H1 (cell line): ENCODE data around the gene ZFPL1. TPM values are rescaled to one million over a fixed set of nuclear protein-coding genes. Genes with fewer than 3 reads are reported as not detected.

Source experiments
- CTCF ChIA-PET: fragments of 300-600 bp; sonication (Branson Sonifier 250); formaldehyde crosslinking; loops from one replicate; lab custom pipeline; 2021; ENCODE audit not compliant: partially characterized antibody; lab: Charles Lee
- POLR2A ChIA-PET: fragments of 300-600 bp; sonication (Branson Sonifier 250); formaldehyde crosslinking; loops from one replicate; lab custom pipeline; 2021; ENCODE audit warnings: inconsistent platforms; ENCODE audit not compliant: partially characterized antibody; lab: Charles Lee
- DNase-seq, 2 experiments: peaks; one replicate each; pipeline versions ENCODE4 v3.0.0 to v3.0.0-alpha.2; 2010 to 2022; ENCODE audit warnings: low spot score in 2 of 2, low read depth in 1 of 2, mixed read lengths in 1 of 2
- FAIRE-seq: peaks from 2 replicates; lab custom pipeline; 2011; peaks lifted over from hg19 to GRCh38; lab: Jason Lieb, UNC
- H2AFZ ChIP-seq: 2 replicates; pipeline ENCODE4 v1.8.1; 2012; ENCODE audit warnings: low read length, inconsistent platforms
- H2AK5ac ChIP-seq: 2 replicates; pipeline ENCODE4 v1.6.1; 2013; ENCODE audit warnings: low read depth, low read length
- H2BK120ac ChIP-seq: replicated peaks from 2 replicates; pipeline ENCODE3; 2013; ENCODE audit warnings: low read depth, low read length, inconsistent platforms
- H2BK12ac ChIP-seq: 2 replicates; pipeline ENCODE4 v1.6.1; 2013; ENCODE audit warnings: low read depth, low read length
- H2BK15ac ChIP-seq: 2 replicates; pipeline ENCODE4 v1.6.1; 2013; ENCODE audit warnings: low read length
- H2BK20ac ChIP-seq: 2 replicates; pipeline ENCODE4 v1.6.1; 2013; ENCODE audit warnings: low read length
- H2BK5ac ChIP-seq: 2 replicates; pipeline ENCODE4 v1.6.1; 2013; ENCODE audit warnings: low read depth, low read length
- H3K14ac ChIP-seq: 2 replicates; pipeline ENCODE4 v1.6.1; 2013; ENCODE audit warnings: inconsistent platforms; ENCODE audit not compliant: insufficient read length
- H3K18ac ChIP-seq: 2 replicates; pipeline ENCODE4 v1.6.1; 2013; ENCODE audit warnings: low read length; ENCODE audit errors: extremely low read depth
- H3K23ac ChIP-seq: 2 replicates; pipeline ENCODE4 v1.6.1; 2013; ENCODE audit warnings: inconsistent platforms; ENCODE audit not compliant: insufficient read length
- H3K23me2 ChIP-seq: 2 replicates; pipeline ENCODE4 v1.6.1; 2013; ENCODE audit warnings: low read depth, low read length
- H3K27ac ChIP-seq: 2 replicates; pipeline ENCODE4 v1.6.1; 2011; ENCODE audit warnings: low read depth, low read length, inconsistent platforms
- H3K27me3 ChIP-seq, 4 experiments: replicated peaks in 1 of 4; 1 replicate in 1 of 4; 2 replicates in 3 of 4; pipeline versions ENCODE4 v1.6.1 to v1.8.1; 2011 to 2013; ENCODE audit warnings: low read length in 3 of 4, mild to moderate bottlenecking in 3 of 4, inconsistent platforms in 2 of 4, mixed read lengths in 2 of 4, moderate library complexity in 1 of 4; ENCODE audit not compliant: control insufficient read depth in 3 of 4, insufficient read depth in 3 of 4; ENCODE audit errors: extremely low read depth in 1 of 4
- H3K36me3 ChIP-seq, 4 experiments: 2 replicates each; pipeline versions ENCODE4 v1.6.1 to v1.8.1; 2011 to 2013; ENCODE audit warnings: mild to moderate bottlenecking in 4 of 4, low read length in 3 of 4, moderate library complexity in 2 of 4, control low read depth in 1 of 4, inconsistent platforms in 1 of 4; ENCODE audit not compliant: insufficient read depth in 4 of 4, control insufficient read depth in 2 of 4
- H3K4ac ChIP-seq: replicated peaks from 2 replicates; pipeline ENCODE3; 2013; ENCODE audit warnings: low read length, low read depth, mixed read lengths, inconsistent platforms; ENCODE audit not compliant: insufficient read length
- H3K4me1 ChIP-seq, 4 experiments: replicated peaks in 1 of 4; 1 replicate in 1 of 4; 2 replicates in 3 of 4; pipeline versions ENCODE4 v1.6.1 to v1.8.1; 2011 to 2013; ENCODE audit warnings: low read length in 3 of 4, inconsistent platforms in 2 of 4, mixed read lengths in 1 of 4; ENCODE audit not compliant: insufficient read depth in 4 of 4, control insufficient read depth in 3 of 4
- H3K4me2 ChIP-seq, 2 experiments: 2 replicates each; pipeline versions ENCODE4 v1.6.1 to v1.8.1; 2011 to 2013; ENCODE audit warnings: low read depth in 2 of 2, low read length in 2 of 2, control low read depth in 1 of 2, inconsistent platforms in 1 of 2, mild to moderate bottlenecking in 1 of 2; ENCODE audit not compliant: insufficient read depth in 1 of 2
- H3K4me3 ChIP-seq, 4 experiments: fragments of 200-600, 300-600 bp in 1 of 4; sonication (generic), shearing (Covaris generic), sonication (Bioruptor Twin) in 1 of 4; 2 replicates each; pipeline versions ENCODE4 v1.5.1 to v1.8.1; 2011 to 2016; ENCODE audit warnings: low read length in 4 of 4, low read depth in 3 of 4, control low read depth in 2 of 4, inconsistent platforms in 2 of 4, mild to moderate bottlenecking in 2 of 4, mixed read lengths in 1 of 4, moderate library complexity in 1 of 4; ENCODE audit not compliant: insufficient read depth in 2 of 4; ENCODE audit errors: extremely low read depth in 1 of 4
- H3K56ac ChIP-seq: replicated peaks from 2 replicates; pipeline ENCODE3; 2013; ENCODE audit warnings: low read depth, mild to moderate bottlenecking, mixed read lengths, low read length, inconsistent platforms; ENCODE audit not compliant: insufficient read length
- H3K79me1 ChIP-seq: 2 replicates; pipeline ENCODE4 v1.6.1; 2013; ENCODE audit warnings: low read depth, low read length, control low read depth
- H3K79me2 ChIP-seq, 2 experiments: 2 replicates each; pipeline versions ENCODE4 v1.6.1 to v1.8.1; 2012 to 2013; ENCODE audit warnings: low read length in 2 of 2, mild to moderate bottlenecking in 2 of 2, inconsistent platforms in 1 of 2; ENCODE audit not compliant: insufficient read depth in 2 of 2, control insufficient read depth in 1 of 2
- H3K9ac ChIP-seq, 4 experiments: replicated peaks in 1 of 4; 1 replicate in 1 of 4; 2 replicates in 3 of 4; pipeline versions ENCODE4 v1.6.1 to v1.8.1; 2011 to 2013; ENCODE audit warnings: low read depth in 3 of 4, low read length in 3 of 4, control low read depth in 2 of 4, mild to moderate bottlenecking in 2 of 4, moderate library complexity in 2 of 4, inconsistent platforms in 1 of 4; ENCODE audit errors: extremely low read depth in 1 of 4
- H3K9me3 ChIP-seq, 2 experiments: 2 replicates each; pipeline versions ENCODE4 v1.6.1 to v1.8.1; 2012 to 2013; ENCODE audit warnings: mild to moderate bottlenecking in 2 of 2, moderate library complexity in 2 of 2, control low read depth in 1 of 2, inconsistent platforms in 1 of 2, low read depth in 1 of 2, low read length in 1 of 2, mixed read lengths in 1 of 2; ENCODE audit not compliant: insufficient read depth in 2 of 2
- H4K20me1 ChIP-seq, 2 experiments: replicated peaks in 1 of 2; 2 replicates each; pipeline versions ENCODE3 to v1.8.1; 2011 to 2013; ENCODE audit warnings: inconsistent platforms in 2 of 2, low read length in 2 of 2, mild to moderate bottlenecking in 1 of 2; ENCODE audit not compliant: insufficient read depth in 2 of 2, control insufficient read depth in 1 of 2
- H4K5ac ChIP-seq: 2 replicates; pipeline ENCODE4 v1.6.1; 2013; ENCODE audit warnings: low read length, low read depth, mixed read lengths, inconsistent platforms; ENCODE audit not compliant: insufficient read length
- H4K8ac ChIP-seq: 2 replicates; pipeline ENCODE4 v1.8.0; 2013; ENCODE audit warnings: mild to moderate bottlenecking, moderate library complexity, low read length, inconsistent platforms; ENCODE audit not compliant: insufficient read depth; ENCODE audit errors: extremely low read depth
- H4K91ac ChIP-seq: replicated peaks from 2 replicates; pipeline ENCODE3; 2013; ENCODE audit warnings: low read length, mixed read lengths, inconsistent platforms; ENCODE audit not compliant: insufficient read length
- CTCF ChIP-seq, 3 experiments: IDR thresholded peaks; 1 replicate in 2 of 3; 2 replicates in 1 of 3; pipeline versions ENCODE4 v1.5.1 to v1.6.1; 2011; ENCODE audit warnings: low read length in 3 of 3, mild to moderate bottlenecking in 3 of 3, inconsistent platforms in 2 of 3, low read depth in 1 of 3, moderate library complexity in 1 of 3; ENCODE audit not compliant: insufficient read depth in 1 of 3; ENCODE audit errors: control extremely low read depth in 1 of 3
- EGR1 ChIP-seq: IDR thresholded peaks from 2 replicates; pipeline ENCODE4 v1.6.1; 2011; ENCODE audit warnings: low read depth, low read length, borderline replicate concordance
- GABPA ChIP-seq: IDR thresholded peaks from 2 replicates; pipeline ENCODE4 v1.6.1; 2011; ENCODE audit warnings: mild to moderate bottlenecking, low read length, moderate library complexity, borderline replicate concordance; ENCODE audit not compliant: insufficient read depth
- JUND ChIP-seq: IDR thresholded peaks from 2 replicates; pipeline ENCODE4 v1.6.1; 2011; ENCODE audit warnings: mild to moderate bottlenecking, improper control_type of control experiment, low read length
- POU5F1 ChIP-seq: IDR thresholded peaks from 2 replicates; pipeline ENCODE4 v1.6.1; 2011; ENCODE audit warnings: low read depth, mild to moderate bottlenecking, low read length, moderate library complexity
- RAD21 ChIP-seq, 2 experiments: IDR thresholded peaks in 1 of 2; conservative IDR thresholded peaks in 1 of 2; 2 replicates each; pipeline ENCODE4 v1.6.1; 2011; ENCODE audit warnings: low read depth in 2 of 2, low read length in 2 of 2, improper control_type of control experiment in 1 of 2, inconsistent platforms in 1 of 2, mild to moderate bottlenecking in 1 of 2, moderate library complexity in 1 of 2
- SIX5 ChIP-seq: IDR thresholded peaks from 2 replicates; pipeline ENCODE4 v1.6.1; 2011; ENCODE audit warnings: mild to moderate bottlenecking, low read depth, low read length
- TAF1 ChIP-seq: IDR thresholded peaks from 2 replicates; pipeline ENCODE4 v1.6.1; 2011; ENCODE audit warnings: mild to moderate bottlenecking, low read depth, low read length
- TBP ChIP-seq: IDR thresholded peaks from 2 replicates; pipeline ENCODE4 v1.6.1; 2011; ENCODE audit warnings: low read depth, low read length, improper control_type of control experiment
- WGBS, 2 experiments: shearing (Covaris generic) in 1 of 2; methylation state at CpG; one replicate each; pipeline versions ENCODE4 v1.1.6 to v1.1.7; 2013 to 2015; ENCODE audit warnings: low lambda C conversion rate in 2 of 2, mixed read lengths in 2 of 2, inconsistent platforms in 1 of 2, low coverage in 1 of 2, missing lambda C conversion rate in 1 of 2; ENCODE audit not compliant: insufficient replicate concordance in 2 of 2, insufficient coverage in 1 of 2, insufficient read length in 1 of 2; ENCODE audit errors: extremely low coverage in 1 of 2, missing lambda C conversion rate in 1 of 2; 5-methylcytosine and 5-hydroxymethylcytosine counted together
- polyA plus RNA-seq, 7 experiments: library from polyadenylated mRNA; depleted of rRNA in 3 of 7; stranded (reverse) in 5 of 7; unstranded in 2 of 7; fragments of >200 nt in 5 of 7; fragments of 200-250 nt in 2 of 7; gene quantifications; 1 replicate in 5 of 7; 2 replicates in 1 of 7; 4 replicates in 1 of 7; pipeline versions ENCODE4 v1.2.1 to v1.2.3, GENCODE V29; 2011 to 2013; ENCODE audit warnings: missing spikeins in 2 of 7, mixed read lengths in 2 of 7
- total RNA-seq: library from RNA; stranded (reverse); fragmentation: NEBNext Ultra II Directional; extraction: Animal tissue kit (Norgen Biotek cat#: 25700); gene quantifications from 2 replicates; pipeline ENCODE4 v1.2.1, GENCODE V29; 2021

ZFPL1 gene
- total and polyA plus RNA-seq, 2 of the 8 experiments (the other 6 are each of a cell fraction or from before 2014, with no cell fraction given), result 21.5 to 76.8 TPM

DNA sequence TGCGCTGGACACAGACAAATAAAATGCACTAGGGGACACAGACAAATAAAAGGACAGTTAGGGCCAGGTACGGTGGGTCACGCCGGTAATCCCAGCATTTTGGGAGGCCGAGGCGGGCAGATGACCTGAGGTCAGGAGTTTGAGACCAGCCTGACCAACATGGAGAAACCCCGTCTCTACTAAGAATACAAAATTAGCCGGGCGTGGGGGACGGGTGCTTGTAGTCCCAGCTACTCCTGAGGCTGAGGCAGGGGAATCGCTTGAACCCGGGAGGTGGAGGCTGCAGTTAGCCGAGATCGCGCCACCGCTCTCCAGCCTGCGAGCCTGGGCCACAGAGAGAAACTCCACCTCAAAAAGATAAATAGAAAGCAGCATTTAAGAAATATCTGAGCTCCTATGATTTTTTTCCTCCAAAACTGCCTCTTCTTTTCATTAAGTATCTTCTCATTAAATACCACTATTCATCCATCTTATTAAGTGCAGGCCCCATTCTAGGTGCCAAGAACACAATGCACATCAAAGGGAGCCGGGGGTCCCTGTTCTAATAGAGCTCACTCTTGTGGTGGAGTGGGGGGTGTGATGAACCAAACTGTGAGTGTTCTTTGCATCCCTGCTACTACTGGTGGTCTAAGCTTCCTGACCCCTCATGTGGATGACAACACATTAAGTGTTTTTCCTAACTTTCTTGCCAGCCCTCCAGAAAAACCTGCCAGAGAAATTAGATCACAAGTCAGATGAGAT, 34.2 kb downstream of the ZFPL1 start:
- no peak overlapping the region for H3K27ac ChIP-seq
- no peak overlapping the region for H4K5ac ChIP-seq
- no peak overlapping the region for H2BK15ac ChIP-seq
- no peak overlapping the region for H2BK12ac ChIP-seq
- H4K8ac ChIP-seq, result peak overlapping the region; percentile 7; the same call in 1 of the 2 replicates
- H3K4me1 ChIP-seq, result peaks cover 2 to 15% (median 10%) of the 10 kb centered on the region in 4 experiments
- no peak overlapping the region for H2BK5ac ChIP-seq
- no peak overlapping the region for H2BK20ac ChIP-seq
- no peak overlapping the region for H3K14ac ChIP-seq
- H3K23ac ChIP-seq, result no peak overlapping the region
- peaks cover 16% of the 10 kb centered on the region for H3K79me1 ChIP-seq
- H3K4ac ChIP-seq, result no peak overlapping the region
- 88% methylated on average over 18 of the region's 18 CpGs; no CpG with 5 or more reads in 1 of the 2 experiments for WGBS, 2 experiments
- POLR2A ChIA-PET, result interaction anchor here (0.7 to 17.4 kb wide), 25 partner anchors 9 to 483 kb away, joined by 3 to 305 read pairs (median 5); partner anchors contain the start of genes ARL2, CAPN1, CDCA5 and MALAT1
- DNase-seq (no peak), FAIRE-seq (no peak)
- CTCF ChIA-PET, result interaction anchor here (0.6 to 2.2 kb wide), 13 partner anchors 9 to 144 kb away, joined by 3 to 12 read pairs (median 3); partner anchors contain the start of gene POLA2
- H3K23me2 ChIP-seq, result peaks cover 8% of the 10 kb centered on the region; the same call in 1 of the 2 replicates
- H2AFZ ChIP-seq, result no peak overlapping the region
- H3K9me3 ChIP-seq, result no peaks in the 10 kb centered on the region
- no peak overlapping the region; a peak in 1 of 4 replicates for H3K4me2 ChIP-seq
- H3K4me3 ChIP-seq, result no peak overlapping the region
- peaks cover 6 to 32% of the 10 kb centered on the region in 2 experiments for H3K79me2 ChIP-seq
- H3K56ac ChIP-seq, result no peak overlapping the region
- no peak overlapping the region for H3K9ac ChIP-seq
- no peak overlapping the region for H2BK120ac ChIP-seq
- H4K20me1 ChIP-seq, result peaks cover 4 to 6% of the 10 kb centered on the region in 2 experiments
- H3K36me3 ChIP-seq, result peaks cover 11 to 35% (median 18%) of the 10 kb centered on the region in 4 experiments
- no peaks in the 10 kb centered on the region for H3K27me3 ChIP-seq
- no peak overlapping the region for H4K91ac ChIP-seq
- H3K18ac ChIP-seq, result no peak overlapping the region
- no peak overlapping the region for H2AK5ac ChIP-seq
- TF ChIP-seq POU5F1 (no peak), RAD21 (IDR thresholded peaks at IDR 0.05 in 1 of 2, conservative IDR thresholded peaks at IDR 0.05 in 1 of 2; ENCODE audit: low read depth in 2 of 2, low read length in 2 of 2) (no peak), CTCF (IDR thresholded peaks at IDR 0.05; ENCODE audit: control extremely low read depth in 1 of 3, insufficient read depth in 1 of 3, low read depth in 1 of 3, low read length in 3 of 3) (no peak), JUND (no peak), TAF1 (no peak), SIX5 (no peak), GABPA (no peak), EGR1 (no peak), TBP (no peak)
